Osteocyte (in vitro differentiated cells): ENCODE results near the gene MSL3. TPM values are rescaled to one million over a fixed set of nuclear protein-coding genes. Genes with fewer than 3 reads are reported as not detected.

Experiments
- DNase-seq: peaks from one replicate; pipeline ENCODE4 v3.0.0; 2021; ENCODE audit warnings: mixed read lengths; ENCODE audit not compliant: unreplicated experiment; ENCODE audit errors: extremely low spot score
- H3K27ac Mint-ChIP-seq: one replicate; pipeline ENCODE4 v1.8.0; 2021; ENCODE audit warnings: mild to moderate bottlenecking, mixed read lengths; ENCODE audit not compliant: unreplicated experiment
- H3K27me3 Mint-ChIP-seq: one replicate; pipeline ENCODE4 v1.8.0; 2021; ENCODE audit warnings: mixed read lengths; ENCODE audit not compliant: unreplicated experiment
- H3K36me3 Mint-ChIP-seq: one replicate; pipeline ENCODE4 v1.8.0; 2021; ENCODE audit warnings: mixed read lengths; ENCODE audit not compliant: unreplicated experiment
- H3K4me1 Mint-ChIP-seq: one replicate; pipeline ENCODE4 v1.8.0; 2021; ENCODE audit warnings: mixed read lengths; ENCODE audit not compliant: unreplicated experiment
- H3K4me3 Mint-ChIP-seq: one replicate; pipeline ENCODE4 v1.8.0; 2021; ENCODE audit warnings: mild to moderate bottlenecking, moderate library complexity, mixed read lengths; ENCODE audit not compliant: unreplicated experiment
- H3K9me3 Mint-ChIP-seq: one replicate; pipeline ENCODE4 v1.8.0; 2021; ENCODE audit warnings: mixed read lengths; ENCODE audit not compliant: unreplicated experiment
- CTCF ChIP-seq: fragments of 200-600 bp; sonication (generic); IDR thresholded peaks from 2 replicates; pipeline ENCODE4 v1.5.0; 2021; ENCODE audit warnings: antibody characterized with exemption, mild to moderate bottlenecking, moderate library complexity
- total RNA-seq: library from RNA; stranded (reverse); gene quantifications from 2 replicates; pipeline ENCODE4 v1.2.1, GENCODE V29; 2021

MSL3 gene
- total RNA-seq, 1 donor from 2014 or later, result 27.8 TPM

DNA sequence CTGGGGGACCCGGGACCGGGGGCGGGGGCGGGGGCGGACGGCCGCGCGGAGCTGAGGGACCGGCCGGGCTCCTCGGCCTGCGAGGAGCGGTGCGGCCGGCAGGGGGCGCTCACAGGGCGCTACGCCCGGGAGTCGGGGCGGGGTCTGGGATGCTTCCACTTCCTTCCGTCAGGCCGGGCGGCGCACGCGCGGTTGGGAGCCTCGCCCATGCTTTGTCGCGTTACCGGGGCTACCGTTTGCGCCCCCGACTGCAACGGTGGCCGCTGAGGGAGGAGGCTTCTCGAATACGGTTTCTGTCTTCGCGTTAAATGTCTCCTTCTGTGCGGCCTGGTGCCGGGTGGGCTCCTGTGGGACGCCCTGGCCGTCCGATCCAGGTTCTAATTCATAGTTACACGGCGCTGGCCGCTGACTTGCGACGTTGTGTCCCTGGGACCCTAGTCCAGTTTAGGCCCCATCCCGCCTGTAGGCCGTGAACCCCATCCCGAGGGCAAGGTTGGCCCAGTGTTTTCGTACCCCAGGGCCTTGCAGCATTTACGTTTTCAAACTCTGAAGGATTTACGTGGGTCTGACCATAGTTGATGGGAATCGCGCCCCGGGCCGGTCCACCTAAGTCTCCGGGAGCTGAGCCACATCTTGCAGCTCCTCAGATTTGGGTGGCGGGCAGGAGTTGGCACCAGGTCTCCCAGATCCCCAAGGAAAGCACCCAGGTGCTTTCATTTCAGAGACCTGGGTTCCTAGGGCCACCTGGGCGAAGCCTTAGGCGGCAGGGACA lies 549 bp downstream of the MSL3 start:
- Mint-ChIP-seq H3K27ac (peak overlapping the region; percentile 87), H3K4me3 (peak overlapping the region; percentile 93), H3K36me3 (peaks cover 2% of the 10 kb centered on the region), H3K9me3 (no peaks in the 10 kb centered on the region), H3K4me1 (peaks cover 5% of the 10 kb centered on the region), H3K27me3 (peaks cover 2% of the 10 kb centered on the region)
- TF ChIP-seq CTCF, result peak; percentile 87
- DNase-seq, result peak; percentile 96

GRCh38 chrX:11759172-11759460 lies 1.1 kb downstream of the MSL3 start:
- DNase-seq, result no peak
- Mint-ChIP-seq H3K4me1 (peaks cover 5% of the 10 kb centered on the region), H3K36me3 (peaks cover 6% of the 10 kb centered on the region), H3K27ac (peak overlapping the region; percentile 87), H3K4me3 (peak overlapping the region; percentile 93), H3K27me3 (no peaks in the 10 kb centered on the region), H3K9me3 (no peaks in the 10 kb centered on the region)
- no peak for TF ChIP-seq CTCF

- peak; percentile 90 for DNase-seq
- Mint-ChIP-seq H3K4me3 (peak overlapping the region; percentile 93), H3K9me3 (no peaks in the 10 kb centered on the region), H3K36me3 (peaks cover 9% of the 10 kb centered on the region), H3K27ac (peak overlapping the region; percentile 87), H3K4me1 (peaks cover 5% of the 10 kb centered on the region), H3K27me3 (no peaks in the 10 kb centered on the region)
- TF ChIP-seq CTCF, result no peak
Measured at GRCh38 chrX:11759461-11760311, 1.6 kb downstream of the MSL3 start.

- no peaks in the 10 kb centered on the region for H3K27me3 Mint-ChIP-seq
- no peak overlapping the region for H3K27ac Mint-ChIP-seq
- H3K4me1 Mint-ChIP-seq, result peaks cover 5% of the 10 kb centered on the region
- H3K36me3 Mint-ChIP-seq, result peaks cover 14% of the 10 kb centered on the region
- TF ChIP-seq CTCF, result no peak
- DNase-seq, result no peak
- no peaks in the 10 kb centered on the region for H3K9me3 Mint-ChIP-seq
- H3K4me3 Mint-ChIP-seq, result peak overlapping the region; percentile 6
Measured at GRCh38 chrX:11760958-11761357, 2.9 kb downstream of the MSL3 start.

- Mint-ChIP-seq H3K4me3 (no peak overlapping the region), H3K27ac (no peak overlapping the region), H3K4me1 (peaks cover 5% of the 10 kb centered on the region), H3K36me3 (peaks cover 14% of the 10 kb centered on the region), H3K9me3 (no peaks in the 10 kb centered on the region), H3K27me3 (no peaks in the 10 kb centered on the region)
- no peak for TF ChIP-seq CTCF
- no peak for DNase-seq
Measured at GRCh38 chrX:11764602-11765067, 6.6 kb downstream of the MSL3 start.
